GM12891 (cell line): ENCODE results near the gene NPM1.

ENCODE experiments used
- DNase-seq: peaks from one replicate; pipeline ENCODE4 v3.0.0; 2011; ENCODE audit warnings: low spot score; ENCODE audit not compliant: insufficient read length
- FAIRE-seq: peaks from 2 replicates; lab custom pipeline; 2011; peaks lifted over from hg19 to GRCh38; lab: Jason Lieb, UNC
- PAX5 ChIP-seq: IDR thresholded peaks from 2 replicates; pipeline ENCODE4 v1.6.1; 2011; ENCODE audit warnings: low read length, moderate library complexity, mild to moderate bottlenecking; ENCODE audit not compliant: insufficient read depth, severe bottlenecking
- POLR2A ChIP-seq: IDR thresholded peaks from 2 replicates; pipeline ENCODE4 v1.6.1; 2011; ENCODE audit warnings: low read depth, low read length, control low read depth
- POLR2AphosphoS5 ChIP-seq: IDR thresholded peaks from 2 replicates; pipeline ENCODE4 v1.6.1; 2011; ENCODE audit warnings: low read depth, low read length, control low read depth
- POU2F2 ChIP-seq: IDR thresholded peaks from 2 replicates; pipeline ENCODE4 v1.6.1; 2011; ENCODE audit warnings: low read depth, mild to moderate bottlenecking, control low read depth, low read length, moderate library complexity
- SPI1 ChIP-seq: IDR thresholded peaks from 2 replicates; pipeline ENCODE4 v1.6.1; 2011; ENCODE audit warnings: low read depth, low read length, control low read depth
- TAF1 ChIP-seq: IDR thresholded peaks from 2 replicates; pipeline ENCODE4 v1.6.1; 2011; ENCODE audit warnings: low read depth, low read length, control low read depth

NPM1 gene

GRCh38 chr5:171433982-171434676, 46.5 kb downstream of the NPM1 start:
- TF ChIP-seq POU2F2: no peak
- no peak for TF ChIP-seq PAX5
- TF ChIP-seq TAF1: no peak
- TF ChIP-seq POLR2AphosphoS5: no peak
- TF ChIP-seq SPI1: no peak
- FAIRE-seq (no peak), DNase-seq (no peak)

- TF ChIP-seq POLR2AphosphoS5 (no peak), POLR2A (no peak), PAX5 (no peak), POU2F2 (no peak), TAF1 (no peak), SPI1 (no peak)
- DNase-seq: no peak
- FAIRE-seq: no peak
These were observed 47.2 kb downstream of the NPM1 start for GRCh38 chr5:171434874-171435273.

- DNase-seq (no peak), FAIRE-seq (no peak)
- TF ChIP-seq POLR2A (no peak), POU2F2 (no peak), TAF1 (no peak), PAX5 (no peak), SPI1 (no peak), POLR2AphosphoS5 (no peak)
These were observed 48.3 kb downstream of the NPM1 start for GRCh38 chr5:171435908-171436307.

GRCh38 chr5:171436804-171437285, 49.2 kb downstream of the NPM1 start:
- TF ChIP-seq POLR2AphosphoS5: no peak
- TF ChIP-seq POU2F2: no peak
- TF ChIP-seq POLR2A: no peak
- DNase-seq: no peak
- FAIRE-seq: no peak

- DNase-seq: no peak
- TF ChIP-seq TAF1: no peak
- TF ChIP-seq SPI1: no peak
- TF ChIP-seq POLR2AphosphoS5: no peak
- TF ChIP-seq PAX5: no peak
- no peak for TF ChIP-seq POLR2A
- no peak for TF ChIP-seq POU2F2
- FAIRE-seq: no peak
These were observed 49.7 kb downstream of the NPM1 start for GRCh38 chr5:171437286-171437821.

GRCh38 chr5:171438738-171439137, 51.1 kb downstream of the NPM1 start:
- DNase-seq (no peak), FAIRE-seq (no peak)
- TF ChIP-seq POLR2AphosphoS5: no peak
- TF ChIP-seq PAX5: no peak
- no peak for TF ChIP-seq TAF1
- TF ChIP-seq POLR2A: no peak
- TF ChIP-seq POU2F2: no peak

GRCh38 chr5:171441246-171441791, 53.7 kb downstream of the NPM1 start:
- DNase-seq (no peak), FAIRE-seq (no peak)
- TF ChIP-seq POLR2AphosphoS5 (no peak), TAF1 (no peak), PAX5 (no peak), POLR2A (no peak), POU2F2 (no peak), SPI1 (no peak)

GRCh38 chr5:171442287-171443042, 54.8 kb downstream of the NPM1 start:
- DNase-seq (no peak), FAIRE-seq (no peak)
- TF ChIP-seq SPI1: peak; percentile 70
- TF ChIP-seq TAF1: no peak
- TF ChIP-seq PAX5: no peak
- TF ChIP-seq POU2F2: no peak
- TF ChIP-seq POLR2AphosphoS5: no peak
- no peak for TF ChIP-seq POLR2A

- TF ChIP-seq POLR2AphosphoS5: no peak
- TF ChIP-seq TAF1: no peak
- no peak for FAIRE-seq
- no peak for DNase-seq
These were observed 56.9 kb downstream of the NPM1 start for GRCh38 chr5:171444582-171444981.
